DLD1 (cell line): ENCODE results near the gene KIAA1671.

Experiments
- in situ Hi-C: cut with HindIII; loops from 2 replicates; pipeline ENCODE4 v1.10.0; 2017; ENCODE audit warnings: low sequenced_read_pairs

The KIAA1671 gene

GRCh38 chr22:24977370-24978221, 25.1 kb downstream of the KIAA1671 start:
- in situ Hi-C loops: no loop called here

DNA sequence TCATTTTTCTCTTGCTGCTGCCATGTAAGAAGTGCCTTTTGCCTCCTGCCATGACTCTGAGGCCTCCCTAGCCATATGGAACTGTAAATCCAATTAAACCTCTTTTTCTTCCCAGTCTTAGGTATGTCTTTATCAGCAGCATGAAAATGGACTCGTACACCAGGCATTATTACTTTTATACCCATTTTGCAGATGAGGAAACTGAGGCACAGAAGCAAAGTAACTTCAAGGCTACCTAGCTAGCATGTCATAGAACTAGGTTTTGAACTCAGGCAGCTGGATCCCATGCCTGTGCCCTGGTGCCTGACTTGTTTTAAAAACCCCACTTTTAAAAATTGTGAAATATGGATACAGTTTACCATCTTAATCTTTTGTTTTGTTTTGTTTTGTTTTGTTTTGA, 25.8 kb downstream of the KIAA1671 start:
- in situ Hi-C loops: no loop called here

GRCh38 chr22:24981066-24981465, 28.6 kb downstream of the KIAA1671 start:
- in situ Hi-C loops: no loop called here

DNA sequence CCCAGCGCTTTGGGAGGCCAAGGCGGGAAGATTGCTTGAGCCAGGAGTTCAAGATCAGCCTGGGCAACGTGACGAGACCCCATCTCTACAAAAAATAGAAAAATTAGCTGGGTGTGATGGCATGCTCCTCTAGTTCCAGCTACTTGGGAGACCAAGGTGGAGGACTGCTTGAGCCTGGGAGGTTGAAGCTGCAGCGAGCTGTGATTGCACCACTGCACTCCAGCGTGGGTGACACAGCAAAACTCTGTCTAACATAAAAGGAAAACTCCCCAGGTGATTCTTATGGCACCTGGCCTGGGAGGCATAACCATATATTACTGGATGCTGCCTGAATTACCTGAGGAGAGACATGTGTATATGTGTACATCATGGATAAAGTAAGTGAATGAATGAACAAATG, 29.1 kb downstream of the KIAA1671 start:
- in situ Hi-C loops: no loop called here

- in situ Hi-C loops: no loop called here
These were observed 30.0 kb downstream of the KIAA1671 start for GRCh38 chr22:24982301-24983056.

DNA sequence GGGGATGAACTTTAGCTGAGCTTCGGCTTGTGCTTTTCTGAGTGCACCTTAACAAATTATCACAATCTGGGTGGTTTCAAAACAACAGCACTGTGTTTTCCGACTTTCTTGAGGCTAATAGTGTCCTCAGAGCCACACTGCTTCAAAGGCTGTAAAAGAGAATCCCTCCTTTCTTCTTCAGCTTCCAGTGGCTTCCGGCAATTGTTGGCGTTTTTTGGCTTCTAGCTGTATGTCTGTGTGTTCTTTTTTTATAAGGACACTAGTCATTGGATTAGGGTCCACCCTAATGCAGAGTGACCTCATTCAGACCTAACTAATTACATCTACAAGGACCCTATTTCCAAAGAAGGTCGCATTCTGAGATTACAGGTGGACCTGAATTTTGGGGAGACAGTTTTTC, 30.6 kb downstream of the KIAA1671 start:
- in situ Hi-C loops: no loop called here

- in situ Hi-C loops: no loop called here
These were observed 31.6 kb downstream of the KIAA1671 start for GRCh38 chr22:24984122-24984521.

GRCh38 chr22:24985826-24986214, 33.3 kb downstream of the KIAA1671 start:
- in situ Hi-C loops: no loop called here

GRCh38 chr22:24986816-24987215, 34.3 kb downstream of the KIAA1671 start:
- in situ Hi-C loops: no loop called here

GRCh38 chr22:24989135-24989534, 36.6 kb downstream of the KIAA1671 start:
- in situ Hi-C loops: no loop called here

DNA sequence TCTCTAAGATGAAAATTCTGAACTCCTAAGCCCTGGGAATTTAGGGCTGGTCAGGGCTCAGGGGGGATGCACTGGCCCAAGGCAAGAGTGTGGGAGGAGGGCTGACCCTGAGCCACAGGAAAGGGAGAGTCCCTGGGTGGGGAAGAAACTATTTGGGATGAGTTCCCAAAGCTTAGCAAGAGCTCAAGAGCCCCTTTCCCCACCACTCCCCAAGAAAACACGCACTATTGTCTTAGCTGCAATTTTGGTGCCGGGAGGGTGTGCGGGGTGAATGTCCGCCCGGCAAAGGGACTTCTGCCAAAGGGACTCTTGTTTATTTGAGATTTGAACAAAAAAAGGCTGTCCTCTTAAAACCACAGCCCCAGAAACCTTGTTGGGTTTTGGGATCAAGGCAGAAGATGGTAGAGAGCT, 37.0 kb downstream of the KIAA1671 start:
- in situ Hi-C loops: no loop called here

GRCh38 chr22:24990344-24990905, 37.9 kb downstream of the KIAA1671 start:
- in situ Hi-C loops: no loop called here

GRCh38 chr22:24992946-24993345, 40.4 kb downstream of the KIAA1671 start:
- in situ Hi-C loops: no loop called here

- in situ Hi-C loops: no loop called here
These were observed 41.7 kb downstream of the KIAA1671 start for GRCh38 chr22:24994070-24994763.

GRCh38 chr22:24995649-24996180, 43.2 kb downstream of the KIAA1671 start:
- in situ Hi-C loops: no loop called here

GRCh38 chr22:24996420-24996952, 44.0 kb downstream of the KIAA1671 start:
- in situ Hi-C loops: no loop called here

- in situ Hi-C loops: no loop called here
These were observed 44.5 kb downstream of the KIAA1671 start for GRCh38 chr22:24997023-24997422.

DNA sequence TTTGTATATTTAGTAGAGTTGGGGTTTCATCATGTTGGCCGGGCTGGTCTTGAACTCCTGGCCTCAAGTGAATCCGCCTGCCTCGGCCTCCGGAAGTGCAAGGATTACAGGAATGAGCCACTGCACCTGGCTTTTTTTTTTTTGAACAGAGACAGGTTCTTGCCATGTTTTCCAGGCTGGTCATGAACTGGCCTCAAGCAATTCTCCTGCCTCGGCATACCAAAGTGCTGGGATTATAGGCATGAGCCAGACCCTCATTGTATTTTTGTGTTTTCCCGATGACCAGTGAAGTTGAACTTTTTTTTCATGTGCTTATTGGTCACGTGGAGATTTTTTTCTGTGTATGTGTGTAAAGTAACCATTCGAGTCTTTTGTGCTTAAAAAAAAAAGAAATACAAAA, 48.2 kb downstream of the KIAA1671 start:
- in situ Hi-C loops: no loop called here

DNA sequence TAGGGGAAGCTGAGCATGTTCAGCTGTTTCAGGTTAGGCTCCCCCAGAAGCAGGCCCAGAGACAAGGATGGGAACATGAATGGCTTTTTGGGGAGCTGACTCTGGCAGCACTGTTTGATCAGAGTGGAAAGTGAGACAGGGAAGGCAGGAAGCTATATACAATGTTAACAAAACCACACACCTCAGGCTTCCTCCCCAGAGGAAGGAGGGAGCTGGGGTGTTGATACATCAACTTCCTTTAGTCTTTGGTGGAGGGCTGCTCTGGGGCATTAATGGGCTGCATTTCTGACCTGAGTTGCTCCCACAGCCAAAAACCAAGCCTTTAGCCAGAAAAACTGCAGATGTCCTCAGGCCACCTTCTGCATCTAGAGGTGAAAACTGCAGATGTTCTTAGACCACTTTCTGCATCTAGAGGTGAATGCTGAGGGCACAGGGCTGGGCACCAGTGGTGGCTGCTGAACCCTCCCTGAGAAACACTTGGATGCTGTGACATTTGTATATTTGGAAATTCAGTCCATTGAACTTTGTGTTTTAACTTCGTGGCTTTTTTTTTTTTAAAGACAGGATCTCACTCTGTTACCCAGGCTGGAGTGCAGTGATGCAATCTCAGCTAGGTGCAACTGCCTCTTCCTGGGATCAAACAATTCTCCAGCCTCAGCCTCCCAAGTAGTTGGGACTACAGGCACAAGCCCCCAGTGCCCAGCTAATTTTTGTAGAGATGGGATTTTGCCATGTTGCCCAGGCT, 49.9 kb downstream of the KIAA1671 start:
- in situ Hi-C loops: no loop called here

GRCh38 chr22:25006354-25006753, 53.8 kb downstream of the KIAA1671 start:
- in situ Hi-C loops: no loop called here
